Suprapubic skin (tissue), 4 donors: Measurements from ENCODE around the gene SRP54. TPM values are rescaled to one million over a fixed set of nuclear protein-coding genes. Genes with fewer than 3 reads are reported as not detected.

Experiments
- DNase-seq, 2 donors: peaks; one replicate each; pipeline ENCODE4 v3.0.0-alpha.2; 2019; ENCODE audit warnings: low spot score in 2 of 2
- H3K27ac ChIP-seq: fragments of 200-600 bp; sonication (generic); one replicate; pipeline ENCODE4 v1.5.1; 2019
- H3K27me3 ChIP-seq: fragments of 200-600 bp; sonication (generic); one replicate; pipeline ENCODE4 v1.5.1; 2019
- H3K36me3 ChIP-seq: fragments of 200-600 bp; sonication (generic); one replicate; pipeline ENCODE4 v1.5.1; 2019
- H3K4me1 ChIP-seq: fragments of 200-600 bp; sonication (generic); one replicate; pipeline ENCODE4 v1.5.1; 2019
- H3K4me3 ChIP-seq: fragments of 200-600 bp; sonication (generic); one replicate; pipeline ENCODE4 v1.5.1; 2019; ENCODE audit warnings: mild to moderate bottlenecking
- H3K9me3 ChIP-seq: fragments of 200-600 bp; sonication (generic); one replicate; pipeline ENCODE4 v1.5.1; 2019
- EP300 ChIP-seq: sonication (generic); formaldehyde crosslinking; IDR thresholded peaks from one replicate; pipeline ENCODE4 v1.6.1; 2017; ENCODE audit warnings: antibody characterized with exemption
- POLR2A ChIP-seq, 2 donors: fragments of 450-650 bp; IDR thresholded peaks; one replicate each; pipeline ENCODE4 v1.6.1; 2017; ENCODE audit warnings: antibody characterized with exemption in 2 of 2, mild to moderate bottlenecking in 2 of 2, moderate library complexity in 2 of 2
- POLR2AphosphoS5 ChIP-seq, 3 donors: sonication (generic); formaldehyde crosslinking; IDR thresholded peaks; one replicate each; pipeline ENCODE4 v1.6.1; 2017; ENCODE audit warnings: antibody characterized with exemption in 3 of 3
- WGBS: methylation state at CpG from one replicate; pipeline ENCODE4 v1.1.5; 2018; 5-methylcytosine and 5-hydroxymethylcytosine counted together
- total RNA-seq, 4 donors: library from RNA; depleted of rRNA; stranded (reverse); fragments of >200 nt; gene quantifications; one replicate each; pipeline ENCODE4 v1.1.0, GENCODE V29; 2016
- TF ChIP-seq, protein P1 (sequence below), 2 donors: fragments of 200-600 bp in 1 of 2; fragments of 450-650 bp in 1 of 2; sonication (generic) in 1 of 2; IDR thresholded peaks; one replicate each; pipeline ENCODE4 v1.5.1; 2016 to 2019; ENCODE audit warnings: antibody characterized with exemption in 2 of 2, mild to moderate bottlenecking in 1 of 2, moderate library complexity in 1 of 2

The SRP54 gene
- total RNA-seq, 4 donors from 2014 or later: 41.5 to 89.5 (median 50.8) TPM

DNA sequence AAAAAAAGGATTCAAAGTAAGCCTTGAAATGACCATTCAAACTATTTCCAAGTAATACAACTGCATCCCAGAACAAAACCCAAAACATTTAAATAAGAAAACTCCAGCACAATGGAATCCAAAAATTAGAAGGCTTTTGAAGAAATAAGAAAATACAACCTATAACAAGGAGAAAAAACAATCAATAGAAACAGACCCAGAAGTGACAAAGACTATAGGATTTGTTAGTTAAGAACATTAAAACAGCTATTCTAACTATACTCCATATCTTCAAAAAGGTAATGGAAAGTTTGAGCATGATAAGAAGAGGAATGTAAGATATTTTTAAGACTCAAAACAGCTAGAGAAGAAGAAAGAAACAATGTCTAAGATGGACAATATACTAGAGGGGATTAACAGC is 39.3 kb upstream of the SRP54 start:
- TF ChIP-seq, protein P1, sequence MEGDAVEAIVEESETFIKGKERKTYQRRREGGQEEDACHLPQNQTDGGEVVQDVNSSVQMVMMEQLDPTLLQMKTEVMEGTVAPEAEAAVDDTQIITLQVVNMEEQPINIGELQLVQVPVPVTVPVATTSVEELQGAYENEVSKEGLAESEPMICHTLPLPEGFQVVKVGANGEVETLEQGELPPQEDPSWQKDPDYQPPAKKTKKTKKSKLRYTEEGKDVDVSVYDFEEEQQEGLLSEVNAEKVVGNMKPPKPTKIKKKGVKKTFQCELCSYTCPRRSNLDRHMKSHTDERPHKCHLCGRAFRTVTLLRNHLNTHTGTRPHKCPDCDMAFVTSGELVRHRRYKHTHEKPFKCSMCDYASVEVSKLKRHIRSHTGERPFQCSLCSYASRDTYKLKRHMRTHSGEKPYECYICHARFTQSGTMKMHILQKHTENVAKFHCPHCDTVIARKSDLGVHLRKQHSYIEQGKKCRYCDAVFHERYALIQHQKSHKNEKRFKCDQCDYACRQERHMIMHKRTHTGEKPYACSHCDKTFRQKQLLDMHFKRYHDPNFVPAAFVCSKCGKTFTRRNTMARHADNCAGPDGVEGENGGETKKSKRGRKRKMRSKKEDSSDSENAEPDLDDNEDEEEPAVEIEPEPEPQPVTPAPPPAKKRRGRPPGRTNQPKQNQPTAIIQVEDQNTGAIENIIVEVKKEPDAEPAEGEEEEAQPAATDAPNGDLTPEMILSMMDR (IDR thresholded peaks at IDR 0.05): no peak
- TF ChIP-seq POLR2AphosphoS5 (IDR thresholded peaks at IDR 0.05): no peak
- TF ChIP-seq POLR2A (IDR thresholded peaks at IDR 0.05): no peak
- no peak for TF ChIP-seq EP300
- no peaks in the 10 kb centered on the region for H3K9me3 ChIP-seq
- no peak for DNase-seq
- no peaks in the 10 kb centered on the region for H3K36me3 ChIP-seq
- H3K27ac ChIP-seq: no peak overlapping the region
- no peaks in the 10 kb centered on the region for H3K27me3 ChIP-seq
- no peaks in the 10 kb centered on the region for H3K4me1 ChIP-seq
- no peak overlapping the region for H3K4me3 ChIP-seq

DNA sequence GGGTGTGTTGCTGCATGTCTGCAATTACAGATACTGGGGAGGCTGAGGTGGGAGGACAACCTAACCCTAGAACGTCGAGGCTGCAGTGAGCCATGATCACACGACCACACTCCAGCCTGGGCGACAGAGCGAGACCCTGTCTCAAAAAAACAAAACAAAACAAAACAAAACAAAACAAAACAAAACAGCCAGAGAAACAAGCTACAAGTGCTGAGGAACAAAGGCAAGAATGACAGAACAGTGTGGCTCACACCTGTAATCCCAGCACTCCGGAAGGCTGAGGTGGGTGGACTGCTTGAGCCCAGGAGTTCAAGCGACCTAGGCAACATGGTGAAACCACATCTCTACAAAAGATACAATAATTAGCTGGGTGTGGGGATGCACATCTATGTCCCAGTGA is 38.0 kb upstream of the SRP54 start:
- no peak for DNase-seq
- no peaks in the 10 kb centered on the region for H3K36me3 ChIP-seq
- TF ChIP-seq EP300: no peak
- TF ChIP-seq, protein P1 (IDR thresholded peaks at IDR 0.05): no peak
- no peaks in the 10 kb centered on the region for H3K9me3 ChIP-seq
- H3K4me3 ChIP-seq: no peak overlapping the region
- H3K4me1 ChIP-seq: no peaks in the 10 kb centered on the region
- WGBS: 97% methylated on average over 7 of the region's 7 CpGs
- no peaks in the 10 kb centered on the region for H3K27me3 ChIP-seq
- H3K27ac ChIP-seq: no peak overlapping the region

DNA sequence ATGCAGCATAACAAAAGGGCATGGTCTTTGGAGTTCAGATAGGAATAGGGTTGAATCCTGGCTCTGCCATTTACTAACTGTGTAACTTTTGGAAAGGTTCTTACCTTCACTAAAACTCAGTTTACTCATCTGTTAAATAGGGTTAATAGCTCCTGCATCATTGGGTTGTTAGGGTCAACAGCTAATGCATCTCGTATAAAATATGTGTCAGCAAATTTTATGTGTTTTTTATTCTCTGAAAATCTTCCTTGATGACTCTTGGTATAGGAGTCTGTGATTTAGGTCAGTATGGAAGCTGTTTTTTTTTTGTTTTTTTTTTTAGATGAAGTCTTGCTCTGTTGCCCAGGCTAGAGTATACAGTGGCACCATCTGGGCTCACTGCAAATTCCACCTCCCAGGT is 36.1 kb upstream of the SRP54 start:
- 53% methylated on average over 1 of the region's 1 CpG for WGBS
- Histone ChIP-seq H3K27me3 (no peaks in the 10 kb centered on the region), H3K9me3 (no peaks in the 10 kb centered on the region), H3K4me1 (no peaks in the 10 kb centered on the region), H3K27ac (no peak overlapping the region), H3K36me3 (peaks cover 3% of the 10 kb centered on the region), H3K4me3 (no peak overlapping the region)
- TF ChIP-seq, protein P1 (IDR thresholded peaks at IDR 0.05): no peak
- TF ChIP-seq EP300 (no peak), POLR2AphosphoS5 (IDR thresholded peaks at IDR 0.05) (no peak), POLR2A (IDR thresholded peaks at IDR 0.05) (no peak)
- DNase-seq: no peak

DNA sequence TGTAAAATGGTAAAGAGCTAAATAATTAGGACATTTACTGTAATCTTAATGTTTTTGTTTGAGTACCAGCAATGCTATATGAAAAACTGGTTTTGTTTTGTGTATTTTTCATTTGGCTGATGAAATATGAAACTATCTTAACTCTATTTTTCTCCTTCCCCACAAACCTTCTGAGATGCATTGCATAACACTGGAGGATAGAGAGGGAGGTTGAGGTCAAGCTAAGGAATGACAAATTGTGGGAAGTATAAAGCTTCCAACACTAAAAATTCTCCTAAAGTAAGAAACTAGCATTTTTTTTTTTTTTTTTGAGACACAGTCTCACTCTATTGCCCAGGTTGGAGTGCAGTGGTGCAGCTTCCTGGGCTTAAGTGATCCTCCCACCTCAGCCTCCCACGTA is 31.5 kb upstream of the SRP54 start:
- DNase-seq: no peak
- Histone ChIP-seq H3K4me1 (no peaks in the 10 kb centered on the region), H3K4me3 (no peak overlapping the region), H3K27me3 (no peaks in the 10 kb centered on the region), H3K9me3 (no peaks in the 10 kb centered on the region), H3K36me3 (peaks cover 19% of the 10 kb centered on the region), H3K27ac (no peak overlapping the region)
- WGBS: 95% methylated on average over 1 of the region's 1 CpG
- TF ChIP-seq, protein P1 (IDR thresholded peaks at IDR 0.05): no peak
- TF ChIP-seq POLR2AphosphoS5 (IDR thresholded peaks at IDR 0.05) (no peak), POLR2A (IDR thresholded peaks at IDR 0.05) (no peak), EP300 (no peak)

DNA sequence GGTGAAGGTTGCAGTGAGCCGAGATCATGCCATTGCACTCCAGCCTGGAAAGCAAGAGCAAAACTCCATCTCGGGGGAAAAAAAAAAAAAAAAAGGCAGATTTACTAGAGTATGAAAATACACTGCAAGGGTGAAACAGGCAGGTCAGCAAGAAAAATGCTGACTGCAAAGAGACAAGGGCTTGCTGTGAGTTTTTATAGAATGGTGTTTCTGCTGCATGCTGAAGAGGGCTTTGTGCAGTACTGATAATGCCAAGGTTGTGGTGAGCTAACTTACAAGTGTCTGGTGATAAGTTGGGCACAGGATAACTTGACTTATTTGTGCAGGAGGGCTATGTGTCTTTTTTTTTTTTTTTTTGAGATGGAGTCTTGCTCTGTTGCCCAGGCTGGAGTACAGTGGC is 25.9 kb upstream of the SRP54 start:
- no peak for DNase-seq
- no peaks in the 10 kb centered on the region for H3K9me3 ChIP-seq
- H3K36me3 ChIP-seq: peaks cover 23% of the 10 kb centered on the region
- 88% methylated on average over 2 of the region's 2 CpGs for WGBS
- H3K4me1 ChIP-seq: no peaks in the 10 kb centered on the region
- H3K27ac ChIP-seq: no peak overlapping the region
- TF ChIP-seq, protein P1 (IDR thresholded peaks at IDR 0.05): no peak
- TF ChIP-seq POLR2A (IDR thresholded peaks at IDR 0.05): no peak
- TF ChIP-seq POLR2AphosphoS5 (IDR thresholded peaks at IDR 0.05): no peak
- TF ChIP-seq EP300: no peak
- no peaks in the 10 kb centered on the region for H3K27me3 ChIP-seq
- no peak overlapping the region for H3K4me3 ChIP-seq
